VCaP (cell line): ENCODE results near the gene FTO.

Experiments used
- H3K27ac ChIP-seq: fragments of 450-650 bp; 2 replicates; pipeline ENCODE4 v1.5.1; 2017
- CTCF ChIP-seq: fragments of 450-650 bp; conservative IDR thresholded peaks from 2 replicates; pipeline ENCODE4 v1.5.1; 2017; ENCODE audit warnings: mild to moderate bottlenecking, moderate library complexity

FTO gene

GRCh38 chr16:54080524-54081008 lies 376.6 kb downstream of the FTO start:
- no peak for TF ChIP-seq CTCF
- peak overlapping the region; percentile 23; the same call in 1 of the 2 replicates for H3K27ac ChIP-seq

- H3K27ac ChIP-seq, result no peak overlapping the region
- no peak for TF ChIP-seq CTCF
Measured at GRCh38 chr16:54086791-54087190, 382.8 kb downstream of the FTO start.

- H3K27ac ChIP-seq, result no peak overlapping the region
- TF ChIP-seq CTCF, result no peak
Measured at GRCh38 chr16:54090602-54091001, 386.6 kb downstream of the FTO start.

GRCh38 chr16:54093281-54093680 lies 389.3 kb downstream of the FTO start:
- no peak overlapping the region for H3K27ac ChIP-seq
- TF ChIP-seq CTCF, result no peak

- H3K27ac ChIP-seq, result no peak overlapping the region
- no peak for TF ChIP-seq CTCF
Measured at GRCh38 chr16:54094641-54095040, 390.7 kb downstream of the FTO start.

- TF ChIP-seq CTCF, result no peak
- no peak overlapping the region for H3K27ac ChIP-seq
Measured at GRCh38 chr16:54096607-54097006, 392.7 kb downstream of the FTO start.

- H3K27ac ChIP-seq, result no peak overlapping the region
- TF ChIP-seq CTCF, result no peak
Measured at GRCh38 chr16:54097774-54098173, 393.8 kb downstream of the FTO start.
